ENCODE measurements around the gene MTMR3.

Gene MTMR3

DNA sequence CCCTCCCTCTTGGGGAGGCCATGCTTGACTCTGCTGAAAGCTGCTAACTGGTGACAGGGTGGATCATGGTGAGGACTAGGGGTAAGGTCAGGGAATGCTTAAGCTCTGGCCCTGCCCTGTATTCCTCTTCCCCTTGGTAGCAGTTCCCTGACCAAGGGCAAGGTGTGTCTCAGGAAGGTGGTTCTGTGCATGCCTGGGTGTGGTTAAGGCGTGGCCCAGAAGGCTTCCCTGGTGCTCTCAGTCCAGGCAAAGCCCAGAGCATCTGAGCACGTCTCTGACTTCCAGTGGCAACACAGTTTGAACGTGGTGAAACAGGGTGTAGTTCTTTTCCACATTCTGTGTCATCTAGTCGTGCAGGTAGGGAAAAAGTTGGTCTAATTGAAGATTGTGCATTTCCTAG lies 144.2 kb downstream of the MTMR3 start:
- no peak for DNase-seq (ENCODE audit: low read depth)

DNA sequence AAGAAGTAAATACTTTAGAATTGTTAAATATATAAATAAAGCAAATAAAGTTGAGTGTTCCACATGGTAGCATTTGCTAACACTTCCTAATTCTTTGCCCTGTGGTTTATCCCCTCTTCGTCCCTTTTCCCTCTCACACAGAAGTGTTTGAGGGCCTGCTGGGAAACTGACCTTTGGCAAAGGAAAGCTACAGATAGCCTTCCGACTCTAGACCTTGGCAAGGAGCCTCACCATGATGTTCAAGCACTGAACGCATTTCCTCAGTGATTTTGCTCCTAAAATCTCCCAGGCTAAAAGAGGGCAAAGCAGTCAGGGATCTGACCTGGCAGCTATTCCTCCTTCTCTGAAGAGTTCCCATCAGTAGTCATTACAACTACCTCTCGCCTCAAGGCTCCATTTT lies 144.8 kb downstream of the MTMR3 start:
- DNase-seq (ENCODE audit: low read depth), result no peak

DNA sequence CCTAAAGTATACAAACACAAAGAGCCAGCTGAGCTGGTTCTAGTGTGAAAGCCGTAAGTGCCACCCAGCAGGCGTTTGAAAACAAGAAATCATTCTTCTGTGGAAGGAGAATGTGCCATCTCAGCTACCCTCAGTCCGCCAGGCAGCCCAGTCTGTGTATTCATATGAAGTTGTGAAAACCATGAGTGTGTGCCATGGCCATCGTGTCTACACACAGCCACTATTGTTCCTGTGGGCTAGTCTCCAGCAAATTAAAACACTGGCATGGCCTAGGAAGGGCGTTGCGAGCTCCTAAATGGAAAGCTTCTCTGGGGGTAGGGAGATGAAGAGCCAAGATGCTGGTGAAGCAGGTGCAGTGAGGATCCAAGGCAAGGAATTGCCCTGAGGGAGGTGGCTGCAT lies 145.8 kb downstream of the MTMR3 start:
- DNase-seq (ENCODE audit: low read depth), result no peak

DNA sequence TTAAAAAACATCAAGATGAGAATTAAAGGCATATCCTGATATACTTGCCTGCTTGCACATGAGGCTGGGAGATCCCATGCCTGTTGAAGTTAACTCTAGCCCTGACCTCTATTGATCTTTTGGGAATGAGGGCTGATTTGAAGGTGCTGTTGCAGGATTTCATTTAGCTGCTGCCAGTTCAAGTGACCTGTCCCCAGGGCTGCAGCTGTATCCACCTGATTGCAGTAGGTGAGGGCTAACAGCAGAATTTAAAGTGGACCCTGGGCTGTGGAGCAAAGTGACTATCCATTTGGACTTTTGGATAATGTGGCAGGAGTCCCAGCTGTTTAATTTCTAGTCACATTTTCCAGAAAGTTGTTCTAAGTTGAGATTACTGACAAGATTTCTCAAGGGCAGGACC lies 146.5 kb downstream of the MTMR3 start:
- DNase-seq (ENCODE audit: low read depth), result no peak

- no peak for DNase-seq (ENCODE audit: low read depth)
Measured at GRCh38 chr22:30030329-30030728, 147.4 kb downstream of the MTMR3 start.

DNA sequence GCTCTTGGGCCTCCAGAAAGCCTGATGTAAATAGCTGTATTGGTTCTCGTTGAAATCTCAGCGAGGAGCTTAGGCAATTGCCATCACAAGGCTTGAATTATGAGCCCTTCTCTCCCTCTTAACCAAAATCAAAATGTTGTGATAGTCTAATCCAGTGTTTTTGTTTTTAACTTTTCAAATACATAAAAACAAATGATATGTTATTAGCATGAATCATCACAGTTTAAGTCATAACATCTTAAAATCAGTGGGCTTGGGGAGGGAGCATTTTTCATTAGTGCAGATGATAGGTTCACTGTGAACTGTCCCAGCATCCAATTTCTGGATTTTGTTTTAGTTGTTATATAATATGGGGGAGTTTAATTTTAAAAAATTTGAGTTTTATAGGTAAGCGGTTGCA lies 148.4 kb downstream of the MTMR3 start:
- DNase-seq (ENCODE audit: low read depth), result no peak

DNA sequence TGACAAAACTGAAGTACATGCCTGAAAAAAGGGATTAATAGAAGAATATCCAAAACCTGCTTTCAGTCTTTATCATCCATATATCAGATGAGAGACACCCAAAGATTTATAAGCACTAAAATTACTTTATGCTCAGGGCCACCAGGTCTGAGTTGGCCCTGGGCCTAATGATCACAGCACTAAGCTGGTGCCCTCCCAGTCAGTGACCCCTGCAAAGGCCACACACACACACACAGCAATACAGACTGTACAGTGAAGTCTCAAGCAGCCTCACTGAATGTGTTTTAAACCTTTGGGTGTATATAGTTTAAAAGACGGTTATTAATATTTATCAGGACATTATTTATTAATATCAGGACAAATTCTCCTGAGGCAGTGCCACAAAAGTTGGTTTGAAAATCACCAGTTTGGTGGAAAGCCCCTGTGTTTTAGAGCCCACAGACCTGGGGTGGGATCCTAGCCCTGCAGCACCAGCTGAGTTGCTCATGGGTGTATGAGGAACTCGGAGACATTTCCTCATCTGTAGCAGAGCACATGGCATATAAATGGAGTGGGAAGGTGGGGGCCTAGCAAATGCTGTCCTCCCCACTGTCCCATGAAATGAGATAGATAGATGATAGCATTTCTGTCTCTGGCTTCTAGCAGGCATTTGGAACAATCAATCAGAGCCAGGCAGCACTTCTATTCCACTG lies 148.9 kb downstream of the MTMR3 start:
- no peak for DNase-seq (ENCODE audit: low read depth)

- DNase-seq (ENCODE audit: low read depth), result no peak
Measured at GRCh38 chr22:30033137-30033536, 150.2 kb downstream of the MTMR3 start.

DNA sequence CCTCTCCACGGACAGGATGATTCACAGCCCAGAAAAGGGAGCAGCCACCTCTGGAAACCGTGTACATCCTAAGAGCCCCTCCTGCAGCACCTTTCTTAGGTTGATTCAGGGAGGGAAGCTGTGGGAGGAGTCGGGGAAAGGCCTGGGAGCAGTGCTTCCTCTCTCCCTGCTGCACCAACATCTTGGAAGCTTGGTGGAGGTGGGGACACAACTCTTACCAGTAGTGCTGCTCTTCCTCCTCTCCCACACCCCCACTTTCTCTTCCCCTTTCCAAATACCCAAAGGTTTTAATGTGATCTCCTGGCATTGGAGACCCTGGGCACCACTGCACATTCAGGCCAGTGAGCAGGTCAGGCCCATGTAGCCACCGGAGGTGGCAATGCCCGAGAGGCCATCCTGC lies 150.9 kb downstream of the MTMR3 start:
- no peak for DNase-seq (ENCODE audit: low read depth)

DNA sequence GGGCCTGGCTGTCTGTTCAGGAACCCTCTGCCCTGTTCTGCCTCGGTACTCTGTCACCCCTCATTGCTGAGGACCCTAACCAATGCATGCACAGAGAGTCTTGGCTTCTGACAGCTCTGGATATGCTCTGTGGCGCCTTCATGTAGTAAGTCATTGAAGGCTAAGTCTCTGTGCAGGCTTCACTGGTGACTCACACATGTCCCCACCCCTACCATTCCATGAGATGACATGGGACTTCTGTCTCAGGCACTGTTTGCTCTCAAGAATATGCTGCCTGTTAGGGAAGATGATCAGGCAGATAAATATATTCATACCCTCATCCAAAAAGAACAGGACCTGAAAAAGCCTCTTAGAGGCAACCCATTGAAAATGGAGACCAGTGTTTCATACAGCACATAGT lies 153.7 kb downstream of the MTMR3 start:
- no peak for DNase-seq (ENCODE audit: low read depth)

GRCh38 chr22:30038219-30038618 lies 155.2 kb downstream of the MTMR3 start:
- no peak for DNase-seq (ENCODE audit: low read depth)

DNA sequence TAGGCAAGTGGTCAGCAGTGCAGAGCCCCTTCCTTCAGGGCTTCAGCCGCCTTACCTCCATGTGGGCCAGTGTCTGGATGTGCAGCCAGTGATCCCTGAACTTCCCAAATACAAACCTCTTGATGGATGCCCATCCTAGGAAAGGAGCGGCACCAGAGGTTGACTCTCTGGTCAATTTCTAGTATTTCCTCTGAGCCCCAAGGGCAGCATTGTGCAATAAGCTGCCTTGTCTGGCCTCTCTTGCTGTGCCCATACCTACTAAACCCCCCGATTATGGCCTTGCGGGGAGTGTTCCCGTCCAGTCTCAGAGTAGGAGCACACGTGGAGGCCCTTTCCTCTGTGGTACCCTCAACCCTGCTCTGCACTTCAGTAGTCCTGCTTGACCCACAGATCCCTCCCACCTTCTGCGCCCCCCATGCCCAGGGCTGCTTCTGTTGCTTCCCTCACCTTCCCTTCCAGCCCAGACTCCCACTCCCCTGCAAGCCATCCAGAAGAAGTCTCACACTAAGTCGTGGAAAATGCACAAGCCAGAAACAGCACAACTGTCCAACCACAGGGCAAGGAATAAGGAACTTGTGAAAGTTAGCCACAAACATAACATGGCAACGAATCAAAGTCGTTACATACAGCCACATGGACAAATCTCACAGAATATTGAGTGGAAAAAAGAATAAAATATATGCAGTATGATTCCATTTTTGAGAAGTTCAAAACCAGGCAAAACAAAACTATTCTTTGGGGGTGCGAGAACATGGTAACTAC lies 157.7 kb downstream of the MTMR3 start:
- no peak for DNase-seq (ENCODE audit: low read depth)

- no peak for DNase-seq (ENCODE audit: low read depth)
Measured at GRCh38 chr22:30041475-30041874, 158.5 kb downstream of the MTMR3 start.

GRCh38 chr22:30041881-30042280 lies 158.9 kb downstream of the MTMR3 start:
- no peak for DNase-seq (ENCODE audit: low read depth)

GRCh38 chr22:30043161-30043560 lies 160.2 kb downstream of the MTMR3 start:
- DNase-seq (ENCODE audit: low read depth), result no peak

GRCh38 chr22:30044369-30044768 lies 161.4 kb downstream of the MTMR3 start:
- no peak for DNase-seq (ENCODE audit: low read depth)

- DNase-seq (ENCODE audit: low read depth), result no peak
Measured at GRCh38 chr22:30044881-30045493, 162.0 kb downstream of the MTMR3 start.

DNA sequence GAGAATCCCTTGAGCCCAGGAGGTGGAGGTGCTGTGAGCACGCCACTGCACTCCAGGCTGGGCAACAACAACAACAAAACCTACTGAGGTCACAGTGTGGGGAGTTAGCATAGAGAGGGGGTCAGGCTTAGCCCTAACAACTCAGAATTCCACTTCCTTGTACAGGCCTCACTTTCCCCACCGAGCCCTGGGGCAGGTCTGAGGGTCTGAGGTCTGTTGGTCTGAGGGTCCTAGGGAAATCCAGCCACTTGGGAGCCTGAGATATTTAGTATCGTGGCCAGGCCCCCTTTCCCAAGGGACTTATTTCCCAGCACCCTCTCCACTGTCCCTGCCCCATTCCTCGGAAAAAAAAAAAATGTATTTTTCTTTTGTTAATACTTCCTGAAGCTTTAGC lies 162.5 kb downstream of the MTMR3 start:
- no peak for DNase-seq (ENCODE audit: low read depth)

DNA sequence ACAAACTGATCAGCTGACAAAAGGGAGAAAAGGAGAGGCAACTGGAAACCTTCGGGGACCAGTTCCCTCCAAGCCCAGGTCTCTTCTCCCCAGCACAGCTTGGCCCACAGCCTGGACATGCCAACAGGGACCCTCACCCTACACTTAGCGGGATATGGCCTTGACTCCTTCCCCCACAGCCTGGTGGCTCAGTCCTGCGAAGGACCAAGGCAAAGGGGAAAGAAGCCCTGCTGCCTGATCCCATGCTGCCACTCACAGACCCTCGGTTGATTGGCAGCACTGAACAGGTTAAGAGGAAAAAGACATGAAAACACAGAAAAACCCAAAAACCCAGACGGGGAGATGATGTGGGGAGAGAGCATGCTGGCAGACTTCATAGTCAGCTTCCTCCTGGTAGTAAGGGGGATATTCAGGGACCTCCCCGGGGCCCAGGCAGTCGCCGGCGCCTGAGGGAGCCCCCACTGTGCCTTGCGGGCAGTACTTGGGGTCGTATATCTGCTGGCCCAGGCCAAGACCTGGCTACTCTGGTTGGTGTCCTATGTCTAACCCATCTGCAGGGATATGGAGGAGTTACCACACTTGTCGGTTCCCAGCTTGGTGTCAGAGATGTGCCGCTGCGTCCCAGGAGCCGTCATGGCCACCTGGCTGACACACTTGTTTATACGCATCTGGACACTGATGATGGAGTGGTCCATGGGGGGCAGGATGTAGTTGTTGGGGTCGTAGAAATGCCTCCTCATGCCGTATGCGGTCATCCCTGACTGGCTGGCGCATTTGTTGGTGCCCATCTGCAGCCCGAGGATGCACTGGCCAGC lies 163.1 kb downstream of the MTMR3 start:
- no peak for DNase-seq (ENCODE audit: low read depth)

- no peak for DNase-seq (ENCODE audit: low read depth)
Measured at GRCh38 chr22:30046716-30047363, 163.9 kb downstream of the MTMR3 start.

DNA sequence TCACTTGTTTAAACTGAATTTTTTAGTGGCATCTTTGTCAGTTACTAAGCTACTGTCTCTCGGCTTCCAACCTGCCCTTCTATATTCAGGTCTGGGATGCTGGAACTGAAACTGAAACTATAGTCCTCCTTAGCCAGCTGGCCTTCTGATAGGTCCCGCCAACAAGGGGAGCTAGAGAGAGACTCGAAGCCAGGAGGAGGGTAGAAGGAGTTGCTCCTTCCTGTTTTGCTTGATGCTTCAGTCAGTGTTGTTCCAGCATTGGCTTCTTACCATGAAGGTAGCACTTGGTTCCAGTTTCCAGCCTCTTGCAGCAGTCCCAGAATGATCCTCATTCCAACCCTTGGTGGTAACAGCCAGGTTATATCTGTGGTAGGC lies 164.4 kb downstream of the MTMR3 start:
- DNase-seq (ENCODE audit: low read depth), result no peak

- no peak for DNase-seq (ENCODE audit: low read depth)
Measured at GRCh38 chr22:30048681-30049080, 165.7 kb downstream of the MTMR3 start.
